T47D (cell line): Measurements from ENCODE around the gene CFDP1.

Source experiments
- DNase-seq, 2 experiments: peaks; one replicate each; pipeline versions ENCODE4 v3.0.0 to v3.0.0-alpha.2; 2011 to 2012; ENCODE audit warnings: low read depth in 1 of 2, low spot score in 1 of 2
- JUND ChIP-seq: IDR thresholded peaks from 2 replicates; pipeline ENCODE4 v1.6.1; 2012; ENCODE audit warnings: low read depth
- in situ Hi-C: cut with HindIII; loops from 2 replicates; pipeline ENCODE4 v1.10.0; 2016; ENCODE audit warnings: low sequenced_read_pairs, low pct_unique_long_range_greater_than_20kb

Gene CFDP1

GRCh38 chr16:75387951-75388350 is 45.4 kb downstream of the CFDP1 start:
- DNase-seq = no peak
- no peak for TF ChIP-seq JUND
- in situ Hi-C loops = no loop called here

GRCh38 chr16:75385507-75386152 is 47.7 kb downstream of the CFDP1 start:
- in situ Hi-C loops = no loop called here
- peak; percentile 18 to 81 for DNase-seq
- no peak for TF ChIP-seq JUND

- in situ Hi-C loops = no loop called here
- TF ChIP-seq JUND = no peak
- no peak for DNase-seq
These were observed 50.2 kb downstream of the CFDP1 start for GRCh38 chr16:75383141-75383540.

GRCh38 chr16:75382611-75383010 is 50.7 kb downstream of the CFDP1 start:
- TF ChIP-seq JUND = no peak
- in situ Hi-C loops = no loop called here
- no peak for DNase-seq

- in situ Hi-C loops = no loop called here
- no peak for DNase-seq
- no peak for TF ChIP-seq JUND
These were observed 52.4 kb downstream of the CFDP1 start for GRCh38 chr16:75380870-75381269.

- no peak for DNase-seq
- no peak for TF ChIP-seq JUND
- in situ Hi-C loops = no loop called here
These were observed 53.1 kb downstream of the CFDP1 start for GRCh38 chr16:75379911-75380847.

GRCh38 chr16:75379339-75379738 is 54.0 kb downstream of the CFDP1 start:
- in situ Hi-C loops = no loop called here
- TF ChIP-seq JUND = no peak
- DNase-seq = no peak

GRCh38 chr16:75378616-75379015 is 54.7 kb downstream of the CFDP1 start:
- TF ChIP-seq JUND = no peak
- in situ Hi-C loops = no loop called here
- DNase-seq = no peak

GRCh38 chr16:75377729-75378386 is 55.4 kb downstream of the CFDP1 start:
- in situ Hi-C loops = no loop called here
- DNase-seq = no peak
- no peak for TF ChIP-seq JUND

GRCh38 chr16:75376475-75377161 is 56.7 kb downstream of the CFDP1 start:
- TF ChIP-seq JUND = no peak
- peak in 1 of 2 experiments; percentile 16 for DNase-seq
- in situ Hi-C loops = no loop called here

GRCh38 chr16:75374388-75374787 is 58.9 kb downstream of the CFDP1 start:
- no peak for DNase-seq
- TF ChIP-seq JUND = no peak
- in situ Hi-C loops = no loop called here

GRCh38 chr16:75372236-75372856 is 61.0 kb downstream of the CFDP1 start:
- in situ Hi-C loops = no loop called here
- no peak for TF ChIP-seq JUND
- no peak for DNase-seq
